ENCODE measurements around the gene DIPK1B. TPM values are rescaled to one million over a fixed set of nuclear protein-coding genes. Genes with fewer than 3 reads are reported as not detected.

Gene DIPK1B
- total RNA-seq, 2 donors from 2014 or later: 4.8 to 6.9 TPM

DNA sequence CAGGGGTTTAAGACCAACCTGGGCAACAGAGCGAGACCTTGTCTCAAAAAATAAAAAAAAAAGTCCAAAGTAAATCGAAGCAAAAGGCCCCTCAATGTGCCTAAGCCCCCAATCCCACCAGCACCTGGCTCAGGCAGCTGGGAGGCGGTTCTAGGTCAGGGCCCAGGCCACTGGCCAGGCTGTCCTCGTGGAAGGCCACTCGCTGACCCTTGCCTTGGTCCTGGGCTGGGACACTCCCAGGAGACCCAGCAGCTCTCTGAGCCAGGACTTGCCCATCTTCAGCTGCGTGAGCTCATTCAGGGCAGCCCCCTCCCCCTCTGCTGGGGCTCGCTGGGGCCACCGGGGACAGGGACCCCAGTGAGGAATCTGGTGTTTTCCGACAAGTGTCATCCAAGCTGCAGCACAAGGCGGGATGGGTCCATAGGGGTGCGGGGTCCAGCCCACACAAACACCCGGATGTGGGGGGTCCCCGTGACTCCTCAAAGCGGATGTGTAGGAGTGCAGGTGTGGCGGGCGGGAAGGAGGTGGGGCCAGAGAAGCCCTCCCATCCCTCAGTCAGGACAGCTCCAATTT lies 29.1 kb upstream of the DIPK1B start:
- ATAC-seq (ENCODE audit: insufficient number of reproducible peaks, low FRiP score, low read depth) (no peak), DNase-seq (ENCODE audit: low spot score) (no peak)
- peaks cover 15 to 18% of the 10 kb centered on the region in 2 donors for H3K4me1 ChIP-seq (ENCODE audit: control insufficient read depth in 1 of 2, low read depth in 2 of 2)
- H3K27ac ChIP-seq: no peak overlapping the region
- TF ChIP-seq, protein P1, sequence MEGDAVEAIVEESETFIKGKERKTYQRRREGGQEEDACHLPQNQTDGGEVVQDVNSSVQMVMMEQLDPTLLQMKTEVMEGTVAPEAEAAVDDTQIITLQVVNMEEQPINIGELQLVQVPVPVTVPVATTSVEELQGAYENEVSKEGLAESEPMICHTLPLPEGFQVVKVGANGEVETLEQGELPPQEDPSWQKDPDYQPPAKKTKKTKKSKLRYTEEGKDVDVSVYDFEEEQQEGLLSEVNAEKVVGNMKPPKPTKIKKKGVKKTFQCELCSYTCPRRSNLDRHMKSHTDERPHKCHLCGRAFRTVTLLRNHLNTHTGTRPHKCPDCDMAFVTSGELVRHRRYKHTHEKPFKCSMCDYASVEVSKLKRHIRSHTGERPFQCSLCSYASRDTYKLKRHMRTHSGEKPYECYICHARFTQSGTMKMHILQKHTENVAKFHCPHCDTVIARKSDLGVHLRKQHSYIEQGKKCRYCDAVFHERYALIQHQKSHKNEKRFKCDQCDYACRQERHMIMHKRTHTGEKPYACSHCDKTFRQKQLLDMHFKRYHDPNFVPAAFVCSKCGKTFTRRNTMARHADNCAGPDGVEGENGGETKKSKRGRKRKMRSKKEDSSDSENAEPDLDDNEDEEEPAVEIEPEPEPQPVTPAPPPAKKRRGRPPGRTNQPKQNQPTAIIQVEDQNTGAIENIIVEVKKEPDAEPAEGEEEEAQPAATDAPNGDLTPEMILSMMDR (IDR thresholded peaks at IDR 0.05): no peak
- H3K36me3 ChIP-seq: no peaks in the 10 kb centered on the region
- H3K27me3 ChIP-seq (replicated peaks; ENCODE audit: insufficient read depth): no peaks in the 10 kb centered on the region
- no peak overlapping the region for H3K4me3 ChIP-seq
- no peaks in the 10 kb centered on the region for H3K9me3 ChIP-seq

DNA sequence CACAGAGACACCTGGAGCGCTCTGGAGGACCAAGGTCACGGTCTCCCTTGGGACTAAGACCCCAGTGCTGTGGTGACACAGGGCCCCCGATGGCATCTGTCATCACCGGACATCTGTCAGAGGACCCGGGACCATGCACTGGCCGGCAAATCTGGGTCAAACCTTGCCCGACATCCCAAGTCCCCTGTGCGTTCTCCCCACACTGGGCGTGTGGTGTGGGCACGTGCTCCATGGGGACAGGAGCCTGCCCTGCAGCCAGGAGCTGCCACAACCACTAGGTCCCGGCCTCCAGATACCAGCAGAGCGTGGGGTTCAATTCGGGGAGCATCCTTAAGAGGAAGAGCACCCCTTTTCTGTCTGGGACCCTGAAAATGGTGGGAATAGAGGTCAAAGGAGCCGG lies 28.6 kb upstream of the DIPK1B start:
- ATAC-seq (ENCODE audit: insufficient number of reproducible peaks, low FRiP score, low read depth) (no peak), DNase-seq (ENCODE audit: low spot score) (no peak)
- Histone ChIP-seq H3K27me3 (replicated peaks; ENCODE audit: insufficient read depth) (no peaks in the 10 kb centered on the region), H3K36me3 (no peaks in the 10 kb centered on the region), H3K4me3 (no peak overlapping the region), H3K9me3 (no peaks in the 10 kb centered on the region), H3K27ac (no peak overlapping the region), H3K4me1 (ENCODE audit: control insufficient read depth in 1 of 2, low read depth in 2 of 2) (peaks cover 15 to 18% of the 10 kb centered on the region in 2 donors)
- TF ChIP-seq, protein P1 (IDR thresholded peaks at IDR 0.05): no peak

DNA sequence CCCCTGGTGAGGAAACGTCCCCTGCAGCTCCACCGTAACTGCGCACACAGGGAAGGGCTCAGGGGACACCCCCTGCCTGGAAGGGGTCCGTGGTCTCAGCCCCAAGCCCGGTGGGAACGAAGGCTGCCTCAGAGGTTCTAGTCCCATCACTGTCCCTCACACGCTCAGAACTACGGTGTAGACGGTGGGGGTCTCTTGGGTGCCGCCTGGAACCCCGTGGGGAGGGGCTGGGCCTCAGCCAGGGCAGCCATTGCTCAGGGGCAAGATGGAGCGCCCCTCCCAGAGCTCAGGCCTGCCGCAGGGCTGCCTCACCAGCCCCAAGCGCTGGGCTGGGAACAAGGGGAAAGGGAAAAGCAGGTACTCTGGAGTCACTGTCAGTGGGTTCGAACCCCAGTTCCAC lies 28.0 kb upstream of the DIPK1B start:
- Histone ChIP-seq H3K36me3 (no peaks in the 10 kb centered on the region), H3K4me1 (ENCODE audit: control insufficient read depth in 1 of 2, low read depth in 2 of 2) (peaks cover 15 to 18% of the 10 kb centered on the region in 2 donors), H3K4me3 (no peak overlapping the region), H3K27ac (no peak overlapping the region), H3K9me3 (no peaks in the 10 kb centered on the region), H3K27me3 (replicated peaks; ENCODE audit: insufficient read depth) (no peaks in the 10 kb centered on the region)
- ATAC-seq (ENCODE audit: insufficient number of reproducible peaks, low FRiP score, low read depth) (no peak), DNase-seq (ENCODE audit: low spot score) (no peak)
- TF ChIP-seq, protein P1 (IDR thresholded peaks at IDR 0.05): no peak

DNA sequence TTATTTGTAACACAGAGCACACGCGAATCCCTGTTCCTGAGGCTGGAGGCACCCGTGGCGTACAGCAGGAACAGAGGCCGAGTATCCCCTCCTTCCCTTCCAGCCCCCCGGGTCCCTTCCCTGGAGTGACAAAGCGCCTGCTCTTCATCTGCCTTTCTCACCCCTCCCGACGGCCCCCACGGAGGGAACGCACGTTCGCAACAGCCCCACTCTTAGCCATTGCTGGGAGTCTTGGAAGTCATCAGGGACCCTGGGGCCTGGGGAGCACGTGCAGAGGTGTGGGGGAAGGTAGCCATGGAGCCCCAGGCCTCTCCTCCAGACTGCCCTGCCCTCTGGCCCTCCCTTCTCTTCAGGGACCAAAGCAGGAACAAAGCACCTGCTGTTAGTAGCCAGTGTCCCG lies 27.6 kb upstream of the DIPK1B start:
- peaks cover 15 to 18% of the 10 kb centered on the region in 2 donors for H3K4me1 ChIP-seq (ENCODE audit: control insufficient read depth in 1 of 2, low read depth in 2 of 2)
- no peaks in the 10 kb centered on the region for H3K9me3 ChIP-seq
- TF ChIP-seq, protein P1 (IDR thresholded peaks at IDR 0.05): no peak
- H3K27me3 ChIP-seq (replicated peaks; ENCODE audit: insufficient read depth): no peaks in the 10 kb centered on the region
- no peak overlapping the region for H3K4me3 ChIP-seq
- H3K36me3 ChIP-seq: no peaks in the 10 kb centered on the region
- no peak for DNase-seq (ENCODE audit: low spot score)
- H3K27ac ChIP-seq: no peak overlapping the region
- ATAC-seq (ENCODE audit: insufficient number of reproducible peaks, low FRiP score, low read depth): no peak

DNA sequence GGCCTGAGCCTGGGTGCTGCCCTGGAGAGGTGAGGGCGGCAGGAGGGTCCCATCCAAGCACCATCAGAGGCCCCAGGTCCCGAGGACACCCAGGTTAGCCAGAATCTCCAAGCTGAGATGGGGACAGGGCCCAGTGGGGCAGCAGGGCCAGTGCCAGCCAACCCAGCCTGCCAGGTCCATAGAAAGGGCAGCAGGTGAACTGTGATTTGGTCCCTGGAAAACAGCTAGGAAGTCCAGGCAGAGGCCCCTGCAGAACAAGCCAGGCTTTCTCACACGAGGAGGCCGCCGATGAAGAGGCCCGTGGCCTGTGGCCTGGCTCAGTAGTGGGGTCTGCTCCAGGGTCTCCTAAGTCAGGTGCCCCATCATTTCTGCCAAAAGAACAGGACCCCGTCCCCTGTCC lies 27.2 kb upstream of the DIPK1B start:
- DNase-seq (ENCODE audit: low spot score) (no peak), ATAC-seq (ENCODE audit: insufficient number of reproducible peaks, low FRiP score, low read depth) (no peak)
- no peak overlapping the region for H3K4me3 ChIP-seq
- H3K4me1 ChIP-seq (ENCODE audit: control insufficient read depth in 1 of 2, low read depth in 2 of 2): peaks cover 15 to 20% of the 10 kb centered on the region in 2 donors
- TF ChIP-seq, protein P1 (IDR thresholded peaks at IDR 0.05): no peak
- no peaks in the 10 kb centered on the region for H3K9me3 ChIP-seq
- H3K27ac ChIP-seq: no peak overlapping the region
- no peaks in the 10 kb centered on the region for H3K27me3 ChIP-seq (replicated peaks; ENCODE audit: insufficient read depth)
- H3K36me3 ChIP-seq: no peaks in the 10 kb centered on the region

Measured in thoracic aorta (tissue), 2 donors.